MCF 10A (cell line): ENCODE measurements around the gene DGCR8. TPM values are rescaled to one million over a fixed set of nuclear protein-coding genes. Genes with fewer than 3 reads are reported as not detected.
A peak's percentile ranks its signal among the peaks of the same experiment; 100 is the strongest.

Experiments used
- BruUV-seq: library from RNA; stranded (reverse); fragments of 400-500 nt; replicated peaks from 2 replicates; lab custom pipeline; 2021; lab: Mats Ljungman, UMichigan
- CTCF ChIA-PET: fragments of 300-600 bp; sonication (Branson Sonifier 250); formaldehyde crosslinking; extraction: SDS; loops from one replicate; lab custom pipeline; 2021; ENCODE audit warnings: antibody characterized with exemption, inconsistent platforms; lab: Yijun Ruan, JAX
- POLR2A ChIA-PET: fragments of 300-600, 350-650 bp; sonication (Branson Sonifier 250); formaldehyde crosslinking; extraction: SDS; loops from one replicate; lab custom pipeline; 2020; ENCODE audit warnings: antibody characterized with exemption, inconsistent platforms; lab: Yijun Ruan, JAX
- DNase-seq: peaks from one replicate; pipeline ENCODE4 v3.0.0-alpha.2; 2018; ENCODE audit not compliant: unreplicated experiment
- H3K27ac Mint-ChIP-seq: one replicate; pipeline ENCODE4 v1.8.0; 2022; ENCODE audit warnings: mild to moderate bottlenecking, low read depth, mixed read lengths; ENCODE audit not compliant: unreplicated experiment
- H3K27me3 Mint-ChIP-seq: one replicate; pipeline ENCODE4 v1.8.0; 2022; ENCODE audit warnings: mixed read lengths; ENCODE audit not compliant: insufficient read depth, unreplicated experiment
- H3K36me3 Mint-ChIP-seq: one replicate; pipeline ENCODE4 v1.8.0; 2022; ENCODE audit warnings: mild to moderate bottlenecking, moderate library complexity, mixed read lengths; ENCODE audit not compliant: insufficient read depth, unreplicated experiment
- H3K4me1 Mint-ChIP-seq: one replicate; pipeline ENCODE4 v1.8.0; 2022; ENCODE audit warnings: mixed read lengths; ENCODE audit not compliant: insufficient read depth, unreplicated experiment
- H3K4me3 Mint-ChIP-seq: one replicate; pipeline ENCODE4 v1.8.0; 2022; ENCODE audit warnings: mild to moderate bottlenecking, moderate library complexity, mixed read lengths; ENCODE audit not compliant: unreplicated experiment
- H3K9me3 Mint-ChIP-seq: one replicate; pipeline ENCODE4 v1.8.0; 2022; ENCODE audit warnings: mixed read lengths; ENCODE audit not compliant: unreplicated experiment
- intact Hi-C: fragments of 100-400 bp; cut with micrococcal nuclease; formaldehyde crosslinking; loops from 2 replicates; pipeline ENCODE4 v1.14.1; 2022
- total RNA-seq: library from RNA; stranded (reverse); gene quantifications from 2 replicates; pipeline ENCODE4 v1.2.3, GENCODE V29; 2022
- TF ChIP-seq, protein P1 (sequence below): fragments of 200-600 bp; IDR thresholded peaks from one replicate; pipeline ENCODE4 v1.8.0; 2022; ENCODE audit warnings: antibody characterized with exemption, mild to moderate bottlenecking; ENCODE audit not compliant: unreplicated experiment

Gene DGCR8
- total RNA-seq, 1 experiment from 2014 or later, result 40.8 TPM

DNA sequence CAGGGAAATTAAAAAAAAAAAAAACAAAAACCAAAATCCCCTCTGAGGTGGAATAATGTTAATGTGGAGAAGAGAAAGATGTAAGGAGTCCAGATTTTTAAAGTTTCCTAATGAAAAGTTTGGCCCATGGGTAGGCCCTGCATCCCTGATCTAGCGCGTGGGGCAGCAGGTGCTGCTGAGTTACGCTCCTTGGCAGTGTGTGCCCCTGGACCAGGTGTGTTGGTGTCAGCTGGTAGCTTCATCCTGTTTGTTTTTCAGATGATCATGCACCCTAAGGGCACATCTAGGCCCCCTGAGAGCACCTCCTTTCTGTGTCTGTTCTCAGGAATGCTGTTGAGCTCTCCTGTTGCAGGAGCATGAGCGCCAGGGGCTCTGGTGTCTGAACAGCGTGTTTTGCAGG is 6.7 kb downstream of the DGCR8 start:
- Mint-ChIP-seq H3K27me3 (no peaks in the 10 kb centered on the region), H3K27ac (peak overlapping the region; percentile 85), H3K9me3 (no peaks in the 10 kb centered on the region), H3K36me3 (peaks cover 84% of the 10 kb centered on the region), H3K4me3 (no peak overlapping the region), H3K4me1 (peaks cover 33% of the 10 kb centered on the region)
- CTCF ChIA-PET, result interaction anchor here (0.6 to 1.1 kb wide), 4 partner anchors 14 to 469 kb away, joined by 3 read pairs; no protein-coding TSS in a partner anchor
- BruUV-seq, result no TSS peak
- POLR2A ChIA-PET, result interaction anchor here (0.5 kb wide), 1 partner anchor 131 kb away, joined by 3 read pairs; no protein-coding TSS in a partner anchor
- intact Hi-C loops, result no loop called here
- TF ChIP-seq, protein P1, sequence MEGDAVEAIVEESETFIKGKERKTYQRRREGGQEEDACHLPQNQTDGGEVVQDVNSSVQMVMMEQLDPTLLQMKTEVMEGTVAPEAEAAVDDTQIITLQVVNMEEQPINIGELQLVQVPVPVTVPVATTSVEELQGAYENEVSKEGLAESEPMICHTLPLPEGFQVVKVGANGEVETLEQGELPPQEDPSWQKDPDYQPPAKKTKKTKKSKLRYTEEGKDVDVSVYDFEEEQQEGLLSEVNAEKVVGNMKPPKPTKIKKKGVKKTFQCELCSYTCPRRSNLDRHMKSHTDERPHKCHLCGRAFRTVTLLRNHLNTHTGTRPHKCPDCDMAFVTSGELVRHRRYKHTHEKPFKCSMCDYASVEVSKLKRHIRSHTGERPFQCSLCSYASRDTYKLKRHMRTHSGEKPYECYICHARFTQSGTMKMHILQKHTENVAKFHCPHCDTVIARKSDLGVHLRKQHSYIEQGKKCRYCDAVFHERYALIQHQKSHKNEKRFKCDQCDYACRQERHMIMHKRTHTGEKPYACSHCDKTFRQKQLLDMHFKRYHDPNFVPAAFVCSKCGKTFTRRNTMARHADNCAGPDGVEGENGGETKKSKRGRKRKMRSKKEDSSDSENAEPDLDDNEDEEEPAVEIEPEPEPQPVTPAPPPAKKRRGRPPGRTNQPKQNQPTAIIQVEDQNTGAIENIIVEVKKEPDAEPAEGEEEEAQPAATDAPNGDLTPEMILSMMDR, result no peak
- no peak for DNase-seq

DNA sequence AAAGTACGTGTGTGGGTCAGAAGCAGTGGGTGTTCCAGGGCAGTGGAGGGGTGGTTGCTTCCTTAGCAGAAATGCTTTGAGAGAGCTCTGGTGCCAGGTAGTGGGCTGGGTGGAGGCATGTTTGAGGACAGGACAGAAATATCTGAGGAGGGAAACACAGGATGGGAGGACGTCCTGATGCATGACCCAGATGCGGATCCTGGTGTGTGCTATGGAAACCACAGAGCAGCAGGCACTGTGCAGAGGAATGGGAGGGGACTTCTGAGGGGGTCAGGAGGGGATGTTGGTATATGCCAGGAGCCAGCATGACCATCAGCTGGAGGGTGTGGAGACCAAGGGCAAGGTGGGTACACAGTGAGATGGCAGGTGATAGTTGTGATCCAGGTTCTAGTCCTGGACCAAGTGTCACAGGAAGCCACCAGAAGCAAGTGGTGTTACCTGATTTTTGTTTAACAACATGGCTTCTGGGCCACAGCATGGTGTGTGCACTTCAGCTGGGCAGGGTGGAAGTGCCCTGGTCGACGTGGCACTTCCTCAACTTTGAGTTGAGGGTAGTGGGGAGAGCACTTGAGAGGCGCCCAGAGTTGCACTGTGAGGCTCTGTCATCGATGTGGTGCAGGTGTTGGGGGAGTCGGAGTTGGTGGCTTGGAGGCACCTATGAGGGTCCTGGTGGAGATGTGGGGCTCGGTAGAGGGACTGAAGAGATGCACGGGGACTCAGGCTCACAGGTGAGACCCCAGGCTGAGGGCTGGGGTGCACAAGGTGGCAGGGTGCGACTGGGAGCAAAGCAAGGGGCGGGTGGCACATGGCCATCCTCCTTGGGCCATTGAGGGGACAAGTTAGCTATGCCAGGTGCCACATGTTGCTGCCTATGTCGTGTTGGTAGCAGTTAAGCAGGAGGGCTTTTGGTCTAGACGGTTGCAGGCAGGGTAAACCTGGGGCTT is 7.5 kb downstream of the DGCR8 start:
- H3K36me3 Mint-ChIP-seq, result peaks cover 87% of the 10 kb centered on the region
- intact Hi-C loops, result no loop called here

DNA sequence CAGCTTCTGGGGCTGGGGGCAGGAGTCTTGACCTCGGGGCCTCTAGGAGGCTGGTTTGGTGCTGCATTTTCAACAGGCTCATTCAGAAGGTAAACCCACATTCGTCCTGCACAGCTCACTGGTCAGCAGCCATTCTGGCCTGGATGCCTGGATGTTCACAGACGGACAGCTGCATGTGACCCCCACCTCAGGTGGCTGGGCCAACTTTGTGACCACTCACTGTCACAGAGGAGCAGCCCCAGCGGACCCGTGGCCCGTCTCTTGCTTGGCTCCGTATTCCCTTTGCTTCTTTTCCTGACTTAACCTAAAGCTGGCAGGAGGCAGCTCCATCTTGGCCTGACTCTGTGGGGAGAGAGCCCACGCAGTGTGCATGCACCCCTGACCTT is 8.2 kb downstream of the DGCR8 start:
- no peak for DNase-seq
- no TSS peak for BruUV-seq
- ChIA-PET CTCF (interaction anchor here (1.3 kb wide), 1 partner anchor 19 kb away, joined by 4 read pairs; no protein-coding TSS in a partner anchor), POLR2A (interaction anchor here (0.6 kb wide), 1 partner anchor 1030 kb away, joined by 3 read pairs; no protein-coding TSS in a partner anchor)
- Mint-ChIP-seq H3K4me1 (peaks cover 25% of the 10 kb centered on the region), H3K27ac (no peak overlapping the region), H3K4me3 (no peak overlapping the region), H3K36me3 (peaks cover 87% of the 10 kb centered on the region), H3K9me3 (no peaks in the 10 kb centered on the region), H3K27me3 (no peaks in the 10 kb centered on the region)
- intact Hi-C loops, result no loop called here
- TF ChIP-seq, protein P1, result no peak

More for the DNA sequence above, 7.5 kb downstream of the DGCR8 start:
- Mint-ChIP-seq H3K9me3 (no peaks in the 10 kb centered on the region), H3K27me3 (no peaks in the 10 kb centered on the region), H3K4me1 (peaks cover 31% of the 10 kb centered on the region), H3K27ac (no peak overlapping the region), H3K4me3 (no peak overlapping the region)
- no TSS peak for BruUV-seq
- TF ChIP-seq, protein P1, result no peak
- ChIA-PET CTCF (interaction anchor here (1.1 to 1.3 kb wide), 2 partner anchors 14 to 20 kb away, joined by 3 to 4 read pairs; no protein-coding TSS in a partner anchor), POLR2A (interaction anchor here (0.6 kb wide), 1 partner anchor 1029 kb away, joined by 3 read pairs; no protein-coding TSS in a partner anchor)
- DNase-seq, result no peak
